ACHN (cell line): Measurements from ENCODE around the gene MOGAT1.
"Not testable (repeated sequence)": the region's sequence is repeated elsewhere in the genome, so short reads cannot be mapped to it uniquely, and the experiment has no call there.

Experiments used
- DNase-seq: peaks from one replicate; pipeline ENCODE4 v3.0.0-alpha.2; 2015
- in situ Hi-C: cut with HindIII; loops from 2 replicates; pipeline ENCODE4 v1.10.0; 2017; ENCODE audit warnings: low sequenced_read_pairs, low pct_ligation_motif_present, low pct_unique_long_range_greater_than_20kb

MOGAT1 gene

DNA sequence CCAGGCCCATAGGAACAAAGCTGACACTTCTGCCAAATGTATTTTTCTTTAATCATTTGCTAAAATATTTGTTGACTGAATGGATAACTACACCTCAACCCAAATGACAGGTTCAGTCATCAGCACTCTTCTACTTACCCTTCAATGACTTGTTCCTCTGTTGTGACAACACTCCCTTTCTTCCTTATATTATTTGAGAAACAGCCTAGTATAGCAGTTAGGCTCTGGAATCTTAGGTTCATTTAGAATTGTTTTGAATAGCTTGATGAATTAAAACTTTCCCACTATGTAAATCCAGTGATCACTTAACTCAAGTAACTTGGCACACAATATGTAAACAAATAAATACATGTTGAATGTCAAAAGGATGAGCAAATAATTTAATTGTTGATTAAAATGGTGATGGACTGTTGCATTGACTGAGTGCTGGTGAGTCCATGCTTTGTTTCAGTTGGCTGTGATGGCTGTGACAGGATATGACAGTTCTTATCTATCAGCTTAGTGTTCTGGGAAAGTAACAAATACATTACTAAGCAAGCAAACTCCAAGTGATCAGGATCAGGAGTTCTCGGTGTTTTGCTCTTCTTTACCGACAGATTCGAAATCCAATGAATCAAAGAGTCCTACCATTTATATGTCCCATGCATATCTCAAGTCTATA is 2.8 kb upstream of the MOGAT1 start:
- in situ Hi-C loops = no loop called here
- no peak for DNase-seq

- in situ Hi-C loops = no loop called here
Observed at GRCh38 chr2:222669353-222669752, 2.1 kb upstream of the MOGAT1 start.

GRCh38 chr2:222670191-222671038 is 1.0 kb upstream of the MOGAT1 start:
- in situ Hi-C loops = no loop called here

More at GRCh38 chr2:222669353-222669752, 2.1 kb upstream of the MOGAT1 start:
- no peak for DNase-seq

GRCh38 chr2:222672068-222672401 is 577 bp downstream of the MOGAT1 start:
- DNase-seq = no peak
- in situ Hi-C loops = no loop called here

More at GRCh38 chr2:222670191-222671038, 1.0 kb upstream of the MOGAT1 start:
- DNase-seq = no peak

DNA sequence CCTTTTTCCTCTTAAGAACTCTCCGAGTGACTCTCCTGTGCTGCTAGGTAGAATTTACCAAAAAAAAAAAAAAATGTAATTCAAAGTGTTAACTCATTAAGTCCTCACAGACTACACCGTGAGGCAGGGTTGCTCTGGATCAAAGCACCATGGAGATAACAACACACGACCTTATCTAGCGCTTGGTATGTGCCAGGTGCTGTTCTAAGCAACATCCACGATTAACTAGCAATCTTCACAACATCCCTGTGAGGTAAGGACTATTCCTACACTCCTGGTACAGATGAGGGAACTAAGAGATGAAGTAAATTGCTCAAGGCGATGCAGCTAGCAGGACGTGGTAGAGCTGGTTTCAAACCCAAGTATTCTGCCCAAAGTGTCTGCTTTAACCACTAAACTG is 1.8 kb downstream of the MOGAT1 start:
- in situ Hi-C loops = no loop called here
- no peak for DNase-seq

- no peak for DNase-seq
Observed at GRCh38 chr2:222673883-222674282, 2.4 kb downstream of the MOGAT1 start.

DNA sequence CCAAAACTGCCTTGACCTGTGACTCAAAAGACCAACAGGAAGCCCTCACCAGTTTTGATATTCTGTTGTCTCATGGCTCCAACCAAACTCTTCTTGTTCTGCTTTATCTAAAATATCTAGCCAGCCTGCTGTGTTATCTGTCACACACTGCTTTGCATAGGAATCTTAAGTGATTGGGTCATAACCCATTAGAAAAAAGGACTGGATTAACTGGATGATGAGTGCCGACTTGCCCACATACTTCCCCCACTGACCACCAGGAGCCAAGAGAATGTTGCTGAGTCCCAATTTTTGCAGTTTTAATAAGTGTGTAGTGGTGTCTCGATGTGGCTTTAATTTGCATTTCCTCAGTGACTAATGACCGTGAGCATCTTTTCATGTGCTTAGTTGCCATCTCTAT is 6.5 kb downstream of the MOGAT1 start:
- in situ Hi-C loops = no loop called here
- no peak for DNase-seq

More at GRCh38 chr2:222673883-222674282, 2.4 kb downstream of the MOGAT1 start:
- in situ Hi-C loops = no loop called here

DNA sequence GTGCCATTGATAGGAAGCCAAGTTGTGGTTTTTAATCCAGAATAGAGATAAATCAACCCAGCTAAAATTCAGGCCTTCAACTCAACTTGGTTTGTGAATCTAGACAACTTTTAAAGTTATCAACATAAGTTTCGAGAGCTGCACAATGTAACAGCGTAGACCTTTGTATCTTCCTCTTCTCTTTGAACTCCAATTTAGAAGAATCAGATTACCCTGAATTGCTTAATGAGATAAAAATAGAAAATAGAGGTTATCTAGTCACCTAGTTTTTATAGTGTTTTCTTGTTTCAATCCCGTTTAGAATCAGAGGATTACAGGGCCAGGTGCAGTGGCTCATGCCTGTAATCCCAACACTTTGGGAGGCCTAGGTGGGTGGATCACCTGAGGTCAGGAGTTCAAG is 12.3 kb downstream of the MOGAT1 start:
- in situ Hi-C loops = no loop called here
- DNase-seq = no peak

DNA sequence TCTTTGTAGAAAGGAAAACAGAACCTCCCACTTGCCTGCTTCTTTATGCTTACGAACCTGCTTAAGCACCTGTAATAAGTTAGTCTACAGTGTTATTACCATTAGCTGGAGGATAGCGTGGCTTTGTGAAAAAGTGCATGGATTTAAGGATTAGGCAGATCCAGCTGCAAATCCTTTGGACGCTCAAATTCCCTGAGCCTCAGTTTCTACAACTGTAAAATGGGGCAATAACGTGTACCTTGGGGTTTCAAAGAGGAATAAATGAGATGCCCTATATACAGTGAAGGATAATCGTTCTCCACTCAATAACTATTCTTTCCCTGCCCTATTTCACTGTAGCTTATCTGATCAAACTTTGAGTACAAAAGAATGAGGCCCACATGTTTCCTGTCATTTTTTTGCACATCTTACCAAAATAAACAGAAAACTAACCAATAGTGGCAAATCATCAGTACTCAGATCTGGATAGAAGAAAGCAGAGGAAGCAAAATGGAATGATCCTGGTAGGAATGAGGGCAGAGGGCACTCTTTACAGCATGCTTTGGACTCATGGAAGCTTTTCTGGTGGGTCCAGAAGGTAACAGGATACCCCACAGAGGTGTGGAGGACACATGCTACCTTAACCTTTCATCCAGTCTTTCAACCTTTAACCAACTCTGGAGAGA is 14.8 kb downstream of the MOGAT1 start:
- in situ Hi-C loops = no loop called here
- DNase-seq = no peak

GRCh38 chr2:222688917-222689316 is 17.5 kb downstream of the MOGAT1 start:
- in situ Hi-C loops = no loop called here
- no peak for DNase-seq

- in situ Hi-C loops = no loop called here
- DNase-seq = no peak
Observed at GRCh38 chr2:222689322-222689721, 17.9 kb downstream of the MOGAT1 start.

DNA sequence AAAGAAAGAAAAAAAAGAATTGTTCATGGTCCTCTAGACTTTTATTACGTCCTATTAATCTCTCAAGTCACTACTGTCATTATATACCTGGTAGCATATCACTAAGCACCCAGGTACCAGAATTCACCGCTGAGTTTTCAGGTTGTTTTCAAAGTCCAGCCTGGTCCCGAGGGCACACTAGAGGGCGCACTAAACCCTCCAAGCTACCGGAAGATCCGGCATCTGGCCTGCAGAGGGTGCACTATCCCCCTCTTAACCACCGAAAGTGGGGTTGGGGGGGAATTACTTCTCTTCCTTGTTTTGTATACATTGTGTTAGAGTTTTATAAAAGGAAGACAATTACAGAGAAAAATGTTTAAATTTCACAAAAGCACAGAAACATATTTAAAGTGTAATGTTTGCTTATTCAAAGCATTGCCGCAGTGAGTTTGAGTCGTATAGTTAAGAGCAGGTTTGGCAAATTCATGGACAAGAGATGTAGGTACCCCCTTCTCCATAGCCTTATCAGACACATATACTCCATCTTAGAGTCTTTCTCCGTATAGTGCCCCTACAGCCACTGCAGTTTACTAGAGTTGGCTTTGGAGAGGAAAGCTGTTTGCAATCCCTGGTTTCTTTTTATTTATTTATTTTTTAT is 19.2 kb downstream of the MOGAT1 start:
- in situ Hi-C loops = no loop called here
- DNase-seq = peak; percentile 86

- in situ Hi-C loops, DNase-seq: not testable (repeated sequence)
Observed at GRCh38 chr2:222693413-222693812, 22.0 kb downstream of the MOGAT1 start.

DNA sequence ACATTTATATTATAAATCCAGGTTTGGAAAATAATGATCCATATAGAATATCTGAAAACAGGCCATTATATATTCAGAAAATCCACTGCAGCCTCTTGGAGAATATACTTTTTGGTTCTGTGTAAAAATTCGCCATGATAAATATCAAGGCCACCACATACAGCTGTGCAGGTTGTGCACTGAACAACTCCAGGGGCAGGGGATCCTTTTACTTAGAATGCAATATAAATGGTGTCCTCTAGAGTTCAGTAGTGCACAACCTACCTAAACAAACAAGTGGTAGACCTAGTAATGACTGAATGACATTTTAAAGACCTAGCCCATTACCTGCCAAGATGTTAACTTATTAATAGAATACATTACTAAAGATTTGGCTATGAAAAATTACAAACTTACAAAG is 22.4 kb downstream of the MOGAT1 start:
- in situ Hi-C loops = no loop called here
- DNase-seq = peak; percentile 37

- in situ Hi-C loops = no loop called here
- no peak for DNase-seq
Observed at GRCh38 chr2:222698276-222698675, 26.8 kb downstream of the MOGAT1 start.

DNA sequence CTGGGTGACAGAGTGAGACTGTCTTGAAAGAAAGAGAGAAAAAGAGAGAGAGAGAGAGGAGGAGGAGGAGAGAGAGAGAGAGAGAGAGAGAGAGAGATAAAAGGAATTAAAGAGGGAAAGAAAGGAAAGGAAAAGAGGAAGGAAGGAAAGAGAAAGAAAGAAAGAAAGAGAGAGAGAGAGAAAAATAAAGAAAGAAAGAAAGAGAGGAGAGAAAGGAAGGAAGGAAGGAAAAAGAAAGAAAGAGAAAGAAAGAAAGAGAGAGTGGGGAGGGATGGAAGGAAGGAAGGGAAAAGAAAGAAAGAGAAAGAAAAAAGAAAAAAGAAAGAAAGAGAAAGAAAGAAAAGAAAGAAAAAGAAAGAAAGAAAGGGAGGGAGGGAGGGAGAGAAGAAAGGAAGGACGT is 29.8 kb downstream of the MOGAT1 start:
- no peak for DNase-seq
- in situ Hi-C loops = no loop called here

DNA sequence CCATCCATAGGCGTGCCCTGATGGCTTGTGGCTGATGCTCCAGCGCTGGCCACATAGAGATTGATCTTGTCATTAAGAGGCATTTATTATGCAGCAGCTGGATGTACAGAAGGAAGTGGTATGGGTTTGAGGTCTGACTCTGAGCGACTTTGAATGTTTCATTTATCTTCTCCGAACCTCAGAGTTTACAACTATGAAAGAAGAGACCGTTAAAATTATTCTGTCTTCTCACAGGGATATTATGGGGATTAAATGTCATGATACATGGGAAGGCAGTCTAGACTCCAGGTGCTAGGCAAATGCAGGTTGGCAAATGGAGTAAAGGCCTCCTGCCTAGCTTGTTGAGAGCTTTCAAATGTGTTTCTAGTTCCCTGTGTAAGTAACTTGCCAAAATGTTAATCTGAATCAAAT is 30.3 kb downstream of the MOGAT1 start:
- in situ Hi-C loops = no loop called here
- no peak for DNase-seq

DNA sequence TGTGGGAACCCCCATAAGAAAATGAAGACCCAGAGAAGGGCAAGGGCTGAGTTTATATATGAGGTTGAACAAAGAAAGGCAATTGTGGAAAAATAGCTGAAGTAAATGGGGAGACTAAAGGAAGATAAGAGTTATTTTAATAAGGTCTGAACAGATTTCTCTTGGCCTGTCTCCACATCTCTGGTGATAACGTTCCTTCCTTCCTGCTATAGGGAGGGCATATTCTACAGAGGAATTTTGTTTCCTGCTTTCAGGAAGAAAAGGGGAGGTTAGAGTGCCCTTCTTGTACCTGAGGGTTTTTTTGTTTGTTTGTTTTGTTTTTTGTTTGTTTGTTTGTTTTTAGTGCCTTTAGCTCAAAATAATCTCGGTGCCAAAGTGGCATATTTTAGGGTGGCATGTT is 31.6 kb downstream of the MOGAT1 start:
- no peak for DNase-seq
- in situ Hi-C loops = no loop called here

DNA sequence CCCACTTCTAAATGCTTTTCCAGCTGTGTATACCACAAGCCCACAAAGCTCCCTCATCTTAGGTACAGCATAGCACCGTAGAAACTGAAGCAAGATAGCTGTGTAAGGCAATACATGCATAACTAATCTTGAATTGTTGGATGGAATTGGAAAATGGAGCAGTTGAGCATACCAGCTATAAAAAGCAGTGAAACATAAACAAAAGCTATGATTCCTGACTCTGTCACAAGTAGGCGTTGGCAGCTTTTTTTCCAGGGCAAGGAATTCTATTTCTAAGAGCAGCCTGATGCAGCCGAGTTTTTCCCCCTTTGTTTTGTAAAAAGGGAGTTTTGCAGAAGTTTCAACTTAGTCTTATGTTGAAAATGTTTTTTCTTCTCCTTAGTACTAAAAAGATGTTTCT is 32.4 kb downstream of the MOGAT1 start:
- in situ Hi-C loops = no loop called here
- DNase-seq = no peak
